Stimulated activated naive CD8-positive, alpha-beta T cell treated with anti-CD3 and anti-CD28 coated beads, Interleukin-15, Interleukin-2, amounts not matched to agents 100 ng/mL and 50 ng/mL, for 24 hours (primary cell): ENCODE measurements around the gene RNF181.

Source experiments
- H3K27ac Mint-ChIP-seq: one replicate; pipeline ENCODE4 v1.8.0; 2021; ENCODE audit warnings: mild to moderate bottlenecking, mixed read lengths
- H3K27me3 Mint-ChIP-seq: one replicate; pipeline ENCODE4 v1.8.0; 2021; ENCODE audit warnings: mixed read lengths
- H3K36me3 Mint-ChIP-seq: one replicate; pipeline ENCODE4 v1.8.0; 2021; ENCODE audit warnings: low read depth, mixed read lengths
- H3K4me1 Mint-ChIP-seq: one replicate; pipeline ENCODE4 v1.8.0; 2021; ENCODE audit warnings: low read depth, mixed read lengths
- H3K4me3 Mint-ChIP-seq: one replicate; pipeline ENCODE4 v1.8.0; 2021; ENCODE audit warnings: mild to moderate bottlenecking, mixed read lengths
- H3K9me3 Mint-ChIP-seq: one replicate; pipeline ENCODE4 v1.8.0; 2021; ENCODE audit warnings: mixed read lengths

Gene RNF181

GRCh38 chr2:85560812-85561279, 34.7 kb upstream of the RNF181 start:
- Mint-ChIP-seq H3K27ac (peak overlapping the region; percentile 99), H3K4me3 (peak overlapping the region; percentile 98), H3K9me3 (no peaks in the 10 kb centered on the region), H3K36me3 (peaks cover 11% of the 10 kb centered on the region), H3K4me1 (peaks cover 46% of the 10 kb centered on the region), H3K27me3 (no peaks in the 10 kb centered on the region)

GRCh38 chr2:85561280-85562212, 34.0 kb upstream of the RNF181 start, which contains the start of gene GGCX:
Gene GGCX (minus strand): TSS chr2:85561493. CDS start chr2:85561428, 65 bp downstream.
- no peaks in the 10 kb centered on the region for H3K9me3 Mint-ChIP-seq
- H3K27me3 Mint-ChIP-seq: no peaks in the 10 kb centered on the region
- H3K4me3 Mint-ChIP-seq: peak within 1 kb of the TSS; percentile 98
- H3K36me3 Mint-ChIP-seq: peaks cover 10% of the 10 kb centered on the region
- peak within 1 kb of the TSS; percentile 99 for H3K27ac Mint-ChIP-seq
- peaks cover 46% of the 10 kb centered on the region for H3K4me1 Mint-ChIP-seq

GRCh38 chr2:85564144-85564563, 31.4 kb upstream of the RNF181 start:
- Mint-ChIP-seq H3K9me3 (no peaks in the 10 kb centered on the region), H3K27ac (peak overlapping the region; percentile 41), H3K4me1 (peaks cover 34% of the 10 kb centered on the region), H3K27me3 (no peaks in the 10 kb centered on the region), H3K4me3 (no peak overlapping the region), H3K36me3 (no peaks in the 10 kb centered on the region)

- Mint-ChIP-seq H3K36me3 (no peaks in the 10 kb centered on the region), H3K27me3 (no peaks in the 10 kb centered on the region), H3K27ac (no peak overlapping the region), H3K4me1 (peaks cover 16% of the 10 kb centered on the region), H3K4me3 (no peak overlapping the region), H3K9me3 (no peaks in the 10 kb centered on the region)
These were observed 29.3 kb upstream of the RNF181 start for GRCh38 chr2:85566265-85566664.

- no peak overlapping the region for H3K4me3 Mint-ChIP-seq
- no peak overlapping the region for H3K27ac Mint-ChIP-seq
- peaks cover 30% of the 10 kb centered on the region for H3K4me1 Mint-ChIP-seq
- no peaks in the 10 kb centered on the region for H3K9me3 Mint-ChIP-seq
- no peaks in the 10 kb centered on the region for H3K27me3 Mint-ChIP-seq
- peaks cover 3% of the 10 kb centered on the region for H3K36me3 Mint-ChIP-seq
These were observed 19.8 kb upstream of the RNF181 start for GRCh38 chr2:85575739-85576138.

- H3K4me1 Mint-ChIP-seq: peaks cover 36% of the 10 kb centered on the region
- H3K9me3 Mint-ChIP-seq: no peaks in the 10 kb centered on the region
- H3K27ac Mint-ChIP-seq: peak overlapping the region; percentile 86
- peak overlapping the region; percentile 97 for H3K4me3 Mint-ChIP-seq
- peaks cover 11% of the 10 kb centered on the region for H3K36me3 Mint-ChIP-seq
- no peaks in the 10 kb centered on the region for H3K27me3 Mint-ChIP-seq
These were observed 18.5 kb upstream of the RNF181 start for GRCh38 chr2:85577063-85577385.

GRCh38 chr2:85577386-85578242, 17.9 kb upstream of the RNF181 start, which contains the start of gene VAMP8:
Gene VAMP8 (plus strand): TSS chr2:85577586. CDS start chr2:85577647, 61 bp downstream.
- Mint-ChIP-seq H3K4me1 (peaks cover 40% of the 10 kb centered on the region), H3K4me3 (peak within 1 kb of the TSS; percentile 97), H3K27ac (peak within 1 kb of the TSS; percentile 86), H3K27me3 (no peaks in the 10 kb centered on the region), H3K36me3 (peaks cover 16% of the 10 kb centered on the region), H3K9me3 (no peaks in the 10 kb centered on the region)

GRCh38 chr2:85578243-85579180, 17.0 kb upstream of the RNF181 start:
- peaks cover 21% of the 10 kb centered on the region for H3K36me3 Mint-ChIP-seq
- H3K9me3 Mint-ChIP-seq: no peaks in the 10 kb centered on the region
- peak overlapping the region; percentile 97 for H3K4me3 Mint-ChIP-seq
- no peaks in the 10 kb centered on the region for H3K27me3 Mint-ChIP-seq
- peak overlapping the region; percentile 86 for H3K27ac Mint-ChIP-seq
- H3K4me1 Mint-ChIP-seq: peaks cover 44% of the 10 kb centered on the region

GRCh38 chr2:85579266-85579935, 16.1 kb upstream of the RNF181 start:
- H3K27ac Mint-ChIP-seq: peak overlapping the region; percentile 86
- H3K4me1 Mint-ChIP-seq: peaks cover 51% of the 10 kb centered on the region

GRCh38 chr2:85580206-85580605, 15.3 kb upstream of the RNF181 start:
- Mint-ChIP-seq H3K9me3 (no peaks in the 10 kb centered on the region), H3K27me3 (no peaks in the 10 kb centered on the region), H3K27ac (peak overlapping the region; percentile 40), H3K4me1 (peaks cover 58% of the 10 kb centered on the region), H3K36me3 (peaks cover 21% of the 10 kb centered on the region), H3K4me3 (no peak overlapping the region)

More at GRCh38 chr2:85579266-85579935, 16.1 kb upstream of the RNF181 start:
- H3K27me3 Mint-ChIP-seq: no peaks in the 10 kb centered on the region
- H3K36me3 Mint-ChIP-seq: peaks cover 21% of the 10 kb centered on the region
- H3K9me3 Mint-ChIP-seq: no peaks in the 10 kb centered on the region
- peak overlapping the region; percentile 97 for H3K4me3 Mint-ChIP-seq

GRCh38 chr2:85582492-85582891, 13.1 kb upstream of the RNF181 start:
- Mint-ChIP-seq H3K4me1 (peaks cover 66% of the 10 kb centered on the region), H3K9me3 (no peaks in the 10 kb centered on the region), H3K36me3 (peaks cover 21% of the 10 kb centered on the region), H3K27ac (no peak overlapping the region), H3K27me3 (no peaks in the 10 kb centered on the region), H3K4me3 (no peak overlapping the region)

GRCh38 chr2:85583667-85584353, 11.7 kb upstream of the RNF181 start:
- Mint-ChIP-seq H3K4me3 (peak overlapping the region; percentile 81), H3K36me3 (peaks cover 21% of the 10 kb centered on the region), H3K27ac (peak overlapping the region; percentile 83), H3K9me3 (no peaks in the 10 kb centered on the region), H3K27me3 (no peaks in the 10 kb centered on the region), H3K4me1 (peaks cover 60% of the 10 kb centered on the region)

GRCh38 chr2:85584354-85584856, 11.1 kb upstream of the RNF181 start, which contains the start of gene VAMP5:
Gene VAMP5 (plus strand): TSS chr2:85584431. CDS start chr2:85584491, 60 bp downstream.
- peak within 1 kb of the TSS; percentile 83 for H3K27ac Mint-ChIP-seq
- H3K27me3 Mint-ChIP-seq: no peaks in the 10 kb centered on the region
- H3K36me3 Mint-ChIP-seq: peaks cover 21% of the 10 kb centered on the region
- H3K4me3 Mint-ChIP-seq: peak within 1 kb of the TSS; percentile 81
- no peaks in the 10 kb centered on the region for H3K9me3 Mint-ChIP-seq
- peaks cover 54% of the 10 kb centered on the region for H3K4me1 Mint-ChIP-seq
